Tibial artery (tissue), 4 donors: ENCODE results near the gene AMPD1.
A peak's percentile ranks its signal among the peaks of the same experiment; 100 is the strongest.

ENCODE experiments used
- DNase-seq, 2 donors: peaks; one replicate each; pipeline ENCODE4 v3.0.0-alpha.2; 2019
- H3K27ac ChIP-seq, 2 donors: fragments of 200-600 bp; sonication (generic) in 1 of 2; 1 replicate in 1 of 2; 2 replicates in 1 of 2; pipeline ENCODE4 v1.5.1; 2018 to 2019; ENCODE audit warnings: mild to moderate bottlenecking in 1 of 2
- H3K27me3 ChIP-seq, 2 donors: fragments of 200-600 bp; sonication (generic) in 1 of 2; one replicate each; pipeline versions ENCODE4 v1.5.1 to v1.6.0; 2016 to 2019
- H3K36me3 ChIP-seq, 3 donors: fragments of 200-600 bp; sonication (generic) in 2 of 3; one replicate each; pipeline ENCODE4 v1.5.1; 2016 to 2019; ENCODE audit warnings: mild to moderate bottlenecking in 2 of 3
- H3K4me1 ChIP-seq, 4 donors: fragments of 200-600 bp; sonication (generic) in 2 of 4; 1 replicate in 3 of 4; 2 replicates in 1 of 4; pipeline ENCODE4 v1.5.1; 2016 to 2019
- H3K4me3 ChIP-seq, 2 donors: fragments of 200-600 bp; sonication (generic) in 1 of 2; 1 replicate in 1 of 2; 2 replicates in 1 of 2; pipeline ENCODE4 v1.5.1; 2018 to 2019; ENCODE audit warnings: mild to moderate bottlenecking in 2 of 2
- H3K9me3 ChIP-seq, 3 donors: fragments of 200-600 bp; sonication (generic) in 1 of 3; one replicate each; pipeline ENCODE4 v1.5.1; 2016 to 2019
- intact Hi-C: fragments of 100-400 bp; cut with DNase I; formaldehyde crosslinking; loops from one replicate; pipeline ENCODE4 v1.15.0; 2023; ENCODE audit warnings: low total_unique reads
- TF ChIP-seq, protein P1 (sequence below), 2 experiments: fragments of 200-600 bp in 1 of 2; fragments of 450-650 bp in 1 of 2; IDR thresholded peaks; one replicate each; pipeline ENCODE4 v1.5.1; 2017 to 2019; ENCODE audit warnings: antibody characterized with exemption in 2 of 2, mild to moderate bottlenecking in 1 of 2, moderate library complexity in 1 of 2

The AMPD1 gene

DNA sequence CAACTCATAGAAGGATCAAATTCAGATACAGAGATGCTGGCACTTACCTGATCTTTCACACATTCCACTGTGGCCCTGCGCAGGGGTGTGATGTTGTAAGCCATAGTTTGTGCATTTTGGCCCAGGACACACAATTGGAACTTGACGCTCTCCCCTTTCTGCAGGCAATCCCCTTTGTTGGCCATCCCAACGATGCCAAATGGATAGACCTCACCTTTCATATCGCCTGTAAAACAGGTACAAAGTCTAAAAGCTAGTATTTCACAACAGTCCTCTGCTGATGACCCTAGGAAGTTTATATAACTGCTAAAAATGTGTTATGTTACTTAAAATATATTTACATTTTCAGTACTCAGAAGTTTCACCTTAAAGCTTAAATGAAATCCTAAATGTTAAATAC lies 25.1 kb upstream of the AMPD1 start:
- Histone ChIP-seq H3K4me1 (peaks cover 0 to 23% (median 1%) of the 10 kb centered on the region in 4 donors), H3K9me3 (no peaks in the 10 kb centered on the region), H3K4me3 (no peak overlapping the region), H3K27me3 (no peaks in the 10 kb centered on the region), H3K36me3 (peaks cover 71 to 81% (median 80%) of the 10 kb centered on the region in 3 donors), H3K27ac (no peak overlapping the region)
- intact Hi-C loops: loop anchor here (5.0 kb wide), 1 partner anchor 982 kb away; no protein-coding TSS in a partner anchor
- DNase-seq: no peak
- TF ChIP-seq, protein P1, sequence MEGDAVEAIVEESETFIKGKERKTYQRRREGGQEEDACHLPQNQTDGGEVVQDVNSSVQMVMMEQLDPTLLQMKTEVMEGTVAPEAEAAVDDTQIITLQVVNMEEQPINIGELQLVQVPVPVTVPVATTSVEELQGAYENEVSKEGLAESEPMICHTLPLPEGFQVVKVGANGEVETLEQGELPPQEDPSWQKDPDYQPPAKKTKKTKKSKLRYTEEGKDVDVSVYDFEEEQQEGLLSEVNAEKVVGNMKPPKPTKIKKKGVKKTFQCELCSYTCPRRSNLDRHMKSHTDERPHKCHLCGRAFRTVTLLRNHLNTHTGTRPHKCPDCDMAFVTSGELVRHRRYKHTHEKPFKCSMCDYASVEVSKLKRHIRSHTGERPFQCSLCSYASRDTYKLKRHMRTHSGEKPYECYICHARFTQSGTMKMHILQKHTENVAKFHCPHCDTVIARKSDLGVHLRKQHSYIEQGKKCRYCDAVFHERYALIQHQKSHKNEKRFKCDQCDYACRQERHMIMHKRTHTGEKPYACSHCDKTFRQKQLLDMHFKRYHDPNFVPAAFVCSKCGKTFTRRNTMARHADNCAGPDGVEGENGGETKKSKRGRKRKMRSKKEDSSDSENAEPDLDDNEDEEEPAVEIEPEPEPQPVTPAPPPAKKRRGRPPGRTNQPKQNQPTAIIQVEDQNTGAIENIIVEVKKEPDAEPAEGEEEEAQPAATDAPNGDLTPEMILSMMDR (IDR thresholded peaks at IDR 0.05): no peak

DNA sequence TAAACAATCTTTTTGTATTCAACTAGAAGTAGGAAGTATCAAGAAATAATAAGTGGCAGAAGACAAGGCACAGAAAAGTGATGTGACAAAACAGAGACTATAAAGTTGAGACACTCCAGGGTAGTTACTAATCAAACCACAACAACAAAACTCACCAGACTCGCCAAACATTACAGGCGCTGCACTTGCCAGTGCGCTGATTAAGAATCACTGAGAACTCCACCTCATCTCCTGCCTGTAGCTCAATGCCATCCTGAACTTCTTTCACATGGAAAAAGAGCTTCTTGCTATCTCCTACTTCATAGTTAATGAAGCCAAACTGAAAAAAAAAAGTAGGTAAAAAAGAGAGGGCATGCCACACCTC lies 24.1 kb upstream of the AMPD1 start:
- peaks cover 0 to 31% (median 6%) of the 10 kb centered on the region in 4 donors for H3K4me1 ChIP-seq
- peaks cover 68 to 70% (median 70%) of the 10 kb centered on the region in 3 donors for H3K36me3 ChIP-seq
- TF ChIP-seq, protein P1 (IDR thresholded peaks at IDR 0.05): no peak
- no peak for DNase-seq
- H3K27ac ChIP-seq: no peak overlapping the region
- H3K9me3 ChIP-seq: no peaks in the 10 kb centered on the region
- H3K27me3 ChIP-seq: no peaks in the 10 kb centered on the region
- intact Hi-C loops: no loop called here
- no peak overlapping the region for H3K4me3 ChIP-seq

DNA sequence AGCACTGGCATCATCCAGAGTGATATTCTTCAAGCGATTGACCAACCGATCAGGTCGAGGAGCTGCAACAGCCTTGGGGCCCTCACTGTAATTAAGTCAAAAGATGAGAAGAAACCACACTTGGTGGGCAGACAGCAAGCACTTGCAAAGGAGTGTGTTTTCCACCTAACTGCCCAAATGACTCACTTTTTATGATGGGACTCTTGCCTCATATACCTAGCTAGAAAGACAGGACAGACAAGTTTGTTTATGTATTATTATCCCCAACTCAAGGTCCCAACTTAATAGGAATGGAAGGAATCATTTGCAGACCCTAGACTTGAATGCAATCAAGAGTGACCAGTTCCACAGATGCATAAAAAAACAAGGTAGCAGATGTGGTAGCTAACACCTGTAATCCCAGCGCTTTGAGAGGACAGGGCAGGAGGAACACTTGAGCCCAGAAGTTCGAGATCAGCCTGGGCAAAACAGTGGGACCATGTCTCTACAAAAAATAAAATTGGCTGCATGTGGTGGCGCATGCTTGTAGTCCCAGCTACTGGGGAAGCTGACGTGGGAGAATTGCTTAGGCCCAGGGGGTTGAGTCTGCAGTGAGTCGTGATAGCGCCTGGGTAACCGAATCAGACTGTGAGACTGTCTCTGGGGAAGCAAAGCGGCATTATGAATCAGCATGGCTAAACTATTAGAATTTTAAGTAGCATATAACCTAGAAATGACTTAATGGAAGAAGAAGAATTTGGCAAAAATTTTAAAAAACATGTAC lies 23.5 kb upstream of the AMPD1 start:
- intact Hi-C loops: no loop called here
- DNase-seq: no peak
- Histone ChIP-seq H3K36me3 (peaks cover 64 to 67% (median 64%) of the 10 kb centered on the region in 3 donors), H3K27ac (no peak overlapping the region), H3K4me3 (no peak overlapping the region), H3K9me3 (no peaks in the 10 kb centered on the region), H3K4me1 (peaks cover 0 to 31% (median 6%) of the 10 kb centered on the region in 4 donors), H3K27me3 (no peaks in the 10 kb centered on the region)
- TF ChIP-seq, protein P1 (IDR thresholded peaks at IDR 0.05): no peak

DNA sequence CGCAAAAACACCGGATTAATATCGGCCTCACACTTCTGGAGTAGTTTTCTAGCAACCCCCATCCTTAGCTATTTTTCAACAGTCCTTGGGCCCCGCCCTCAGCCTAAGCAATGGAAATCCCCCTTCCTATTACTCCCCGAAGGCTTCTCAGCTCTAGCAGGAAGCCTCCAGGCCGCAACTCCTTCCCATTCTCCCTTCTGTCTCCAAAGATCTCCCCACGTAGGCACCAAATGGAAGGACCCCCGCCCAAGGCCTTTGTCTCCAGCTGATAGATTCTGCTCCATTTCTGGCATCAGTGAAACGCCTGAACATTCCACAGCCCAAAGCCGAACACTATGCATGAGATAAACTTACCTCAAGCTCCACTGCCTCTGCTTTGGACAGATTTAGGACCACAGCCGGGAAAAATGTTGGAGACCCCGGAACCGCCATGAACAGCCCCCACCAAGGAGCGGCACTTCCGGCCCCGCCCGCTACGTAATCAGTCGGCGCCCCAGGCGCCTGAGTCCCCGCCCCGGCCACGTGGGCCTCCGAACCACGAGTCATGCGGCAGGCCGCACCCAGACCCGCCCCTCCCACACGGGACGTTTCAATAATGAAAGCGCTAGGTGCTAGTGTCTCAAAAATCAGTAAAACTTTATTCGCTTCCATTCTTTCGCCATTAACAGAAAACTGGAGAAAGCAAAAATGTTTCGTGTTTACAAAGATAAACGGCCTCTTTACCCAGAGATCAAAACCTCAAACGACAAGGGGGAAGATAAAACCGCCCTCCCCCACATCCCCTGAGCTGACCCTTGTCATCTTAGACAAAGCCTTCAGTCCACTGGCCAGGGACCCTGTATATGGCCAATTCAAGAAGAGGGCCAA lies 21.2 kb upstream of the AMPD1 start, which contains the start of gene NRAS:
Gene NRAS (minus strand): TSS at position 468 of the 867 bp plus-strand sequence. CDS start 611 bp downstream, outside the sequence.
- Histone ChIP-seq H3K27me3 (no peaks in the 10 kb centered on the region), H3K27ac (peak within 1 kb of the TSS; percentile 90 to 94), H3K4me1 (peaks cover 0 to 30% (median 6%) of the 10 kb centered on the region in 4 donors), H3K36me3 (peaks cover 63 to 65% (median 64%) of the 10 kb centered on the region in 3 donors), H3K4me3 (peak within 1 kb of the TSS; percentile 89), H3K9me3 (no peaks in the 10 kb centered on the region)
- intact Hi-C loops: no loop called here
- TF ChIP-seq, protein P1 (IDR thresholded peaks at IDR 0.05): no peak
- DNase-seq: peak; percentile 93 to 97

DNA sequence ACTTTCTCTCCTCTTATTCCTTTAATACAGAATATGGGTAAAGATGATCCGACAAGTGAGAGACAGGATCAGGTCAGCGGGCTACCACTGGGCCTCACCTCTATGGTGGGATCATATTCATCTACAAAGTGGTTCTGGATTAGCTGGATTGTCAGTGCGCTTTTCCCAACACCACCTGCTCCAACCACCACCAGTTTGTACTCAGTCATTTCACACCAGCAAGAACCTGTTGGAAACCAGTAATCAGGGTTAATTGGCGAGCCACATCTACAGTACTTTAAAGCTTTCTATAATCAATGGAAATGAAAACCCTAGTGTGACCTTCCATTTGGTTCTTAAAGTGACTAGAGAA lies 20.6 kb upstream of the AMPD1 start:
- H3K4me1 ChIP-seq: peaks cover 0 to 30% (median 6%) of the 10 kb centered on the region in 4 donors
- intact Hi-C loops: no loop called here
- no peak for DNase-seq
- H3K27ac ChIP-seq: peak overlapping the region; percentile 90 to 94
- no peaks in the 10 kb centered on the region for H3K9me3 ChIP-seq
- TF ChIP-seq, protein P1 (IDR thresholded peaks at IDR 0.05): no peak
- no peaks in the 10 kb centered on the region for H3K27me3 ChIP-seq
- peaks cover 63 to 66% (median 65%) of the 10 kb centered on the region in 3 donors for H3K36me3 ChIP-seq
- H3K4me3 ChIP-seq: peak overlapping the region; percentile 89
